Panc1 (cell line): Measurements from ENCODE around the gene PLXND1.

Experiments
- SIN3A ChIP-seq: IDR thresholded peaks from 2 replicates; pipeline ENCODE4 v1.6.1; 2012; ENCODE audit warnings: low read depth, mild to moderate bottlenecking, low read length, moderate library complexity, borderline replicate concordance; ENCODE audit not compliant: insufficient read depth
- TF ChIP-seq, protein P1 (sequence below): fragments of 450-650 bp; IDR thresholded peaks from 2 replicates; pipeline ENCODE4 v1.5.1; 2017; ENCODE audit warnings: mild to moderate bottlenecking

DNA sequence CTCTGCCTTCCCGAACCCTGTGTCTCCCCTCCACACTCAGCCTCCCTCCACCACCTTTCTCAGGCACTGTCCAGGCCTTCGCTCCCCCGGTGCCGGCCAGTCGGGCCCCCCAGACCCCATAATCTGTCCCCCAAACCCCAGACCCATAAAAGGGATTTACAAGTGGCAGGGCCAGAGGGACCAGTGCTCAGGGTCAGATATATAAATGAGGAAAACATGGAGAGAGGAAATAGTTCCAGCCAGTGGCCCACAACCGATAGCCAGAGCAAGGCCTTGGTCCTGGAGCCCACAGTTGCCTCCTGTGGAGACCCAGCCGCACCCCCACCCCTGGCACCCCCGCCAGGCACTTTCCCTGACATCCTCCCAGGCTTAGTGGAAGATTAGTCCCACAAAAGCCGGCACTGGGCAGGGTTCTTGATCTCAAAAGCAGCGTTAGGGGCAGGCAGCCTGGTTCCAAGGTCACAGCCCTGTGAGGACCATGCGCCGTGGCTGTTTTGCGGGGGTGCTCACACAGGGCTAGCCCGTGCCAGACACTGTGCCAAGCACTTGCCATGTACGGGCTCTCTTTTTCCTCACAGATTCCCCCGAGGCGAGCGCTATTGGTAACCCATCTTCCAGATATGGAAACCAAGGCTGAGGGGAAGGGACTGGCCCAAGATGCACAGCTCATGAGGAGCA lies 1.1 kb upstream of the PLXND1 start:
- TF ChIP-seq, protein P1, sequence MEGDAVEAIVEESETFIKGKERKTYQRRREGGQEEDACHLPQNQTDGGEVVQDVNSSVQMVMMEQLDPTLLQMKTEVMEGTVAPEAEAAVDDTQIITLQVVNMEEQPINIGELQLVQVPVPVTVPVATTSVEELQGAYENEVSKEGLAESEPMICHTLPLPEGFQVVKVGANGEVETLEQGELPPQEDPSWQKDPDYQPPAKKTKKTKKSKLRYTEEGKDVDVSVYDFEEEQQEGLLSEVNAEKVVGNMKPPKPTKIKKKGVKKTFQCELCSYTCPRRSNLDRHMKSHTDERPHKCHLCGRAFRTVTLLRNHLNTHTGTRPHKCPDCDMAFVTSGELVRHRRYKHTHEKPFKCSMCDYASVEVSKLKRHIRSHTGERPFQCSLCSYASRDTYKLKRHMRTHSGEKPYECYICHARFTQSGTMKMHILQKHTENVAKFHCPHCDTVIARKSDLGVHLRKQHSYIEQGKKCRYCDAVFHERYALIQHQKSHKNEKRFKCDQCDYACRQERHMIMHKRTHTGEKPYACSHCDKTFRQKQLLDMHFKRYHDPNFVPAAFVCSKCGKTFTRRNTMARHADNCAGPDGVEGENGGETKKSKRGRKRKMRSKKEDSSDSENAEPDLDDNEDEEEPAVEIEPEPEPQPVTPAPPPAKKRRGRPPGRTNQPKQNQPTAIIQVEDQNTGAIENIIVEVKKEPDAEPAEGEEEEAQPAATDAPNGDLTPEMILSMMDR: no peak
- TF ChIP-seq SIN3A: no peak
